Mucosa of rectum (tissue), 2 donors: ENCODE data around the gene CCDC158.
A peak's percentile ranks its signal among the peaks of the same experiment; 100 is the strongest.

Experiments
- H3K27ac ChIP-seq, 2 donors: one replicate each; pipeline ENCODE4 v1.7.0; 2013; ENCODE audit warnings: inconsistent platforms in 2 of 2, low read depth in 2 of 2, low read length in 2 of 2
- H3K27me3 ChIP-seq, 2 donors: one replicate each; pipeline ENCODE4 v1.7.0; 2013; ENCODE audit warnings: low read length in 2 of 2; ENCODE audit not compliant: control insufficient read depth in 2 of 2, insufficient read depth in 2 of 2
- H3K36me3 ChIP-seq, 2 donors: one replicate each; pipeline ENCODE4 v1.7.0; 2013; ENCODE audit warnings: low read length in 2 of 2; ENCODE audit not compliant: control insufficient read depth in 2 of 2, insufficient read depth in 2 of 2
- H3K4me1 ChIP-seq, 2 donors: one replicate each; pipeline ENCODE4 v1.7.0; 2013; ENCODE audit warnings: low read length in 2 of 2, mild to moderate bottlenecking in 1 of 2; ENCODE audit not compliant: control insufficient read depth in 2 of 2, insufficient read depth in 2 of 2
- H3K4me3 ChIP-seq, 2 donors: one replicate each; pipeline ENCODE4 v1.7.0; 2013; ENCODE audit warnings: low read length in 2 of 2
- H3K9ac ChIP-seq, 2 donors: one replicate each; pipeline ENCODE4 v1.7.0; 2013; ENCODE audit warnings: low read length in 2 of 2, low read depth in 1 of 2, mild to moderate bottlenecking in 1 of 2
- H3K9me3 ChIP-seq, 2 donors: one replicate each; pipeline ENCODE4 v1.7.0; 2013; ENCODE audit warnings: low read length in 2 of 2; ENCODE audit not compliant: control insufficient read depth in 2 of 2
- donor health status: healthy.
- donor health status: Normal muscosa, but diverticular disease.

CCDC158 gene

GRCh38 chr4:76305971-76306881, 114.7 kb downstream of the CCDC158 start, which contains the start of gene STBD1:
Gene STBD1, plus strand, starts transcription at chr4:76306733. Its CDS starts 37 bp downstream, at chr4:76306770.
- Histone ChIP-seq H3K9ac (peak within 1 kb of the TSS; percentile 75 to 94), H3K27me3 (no peaks in the 10 kb centered on the region), H3K36me3 (peaks cover 5 to 9% of the 10 kb centered on the region in 2 donors), H3K4me3 (peak within 1 kb of the TSS; percentile 83 to 91), H3K9me3 (no peaks in the 10 kb centered on the region), H3K27ac (peak within 1 kb of the TSS; percentile 90 to 92), H3K4me1 (peaks cover 30 to 33% of the 10 kb centered on the region in 2 donors)

DNA sequence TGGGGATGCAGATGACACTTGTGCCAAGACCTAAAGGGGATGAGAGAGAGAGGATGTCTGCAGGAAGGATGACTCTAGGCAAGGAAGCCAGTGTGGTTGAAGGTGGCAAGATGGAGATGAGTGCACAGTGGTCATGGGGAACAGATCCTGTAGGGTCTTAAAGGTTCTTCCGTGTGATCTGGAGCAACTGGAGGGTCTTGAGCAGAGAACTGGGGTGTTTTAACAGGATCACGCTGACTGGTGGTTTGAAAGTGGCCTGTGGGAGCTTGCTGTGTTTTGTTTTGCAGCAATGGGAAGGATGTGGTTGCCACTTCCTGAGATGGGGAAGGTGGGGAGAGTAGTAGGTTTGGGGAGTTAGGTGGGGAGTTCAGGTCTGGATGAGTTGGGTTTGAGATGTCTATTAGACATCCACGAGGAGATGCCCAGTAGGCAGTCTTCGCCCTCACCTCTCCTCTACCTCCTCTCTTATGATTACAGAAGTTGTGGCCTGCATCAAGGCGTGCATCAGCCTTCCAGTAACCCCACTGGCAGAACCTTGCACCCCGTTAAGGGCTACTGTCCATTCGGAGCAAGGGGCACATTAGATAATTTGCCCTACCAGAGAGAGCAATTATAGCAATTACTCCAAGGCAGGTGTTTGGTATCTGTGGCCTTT, 115.8 kb downstream of the CCDC158 start:
- Histone ChIP-seq H3K9ac (peak overlapping the region; percentile 70 to 75), H3K4me3 (peak overlapping the region; percentile 83 to 91), H3K27ac (peak overlapping the region in 1 of 2 donors; percentile 92), H3K36me3 (peaks cover 0 to 9% of the 10 kb centered on the region in 2 donors), H3K9me3 (no peaks in the 10 kb centered on the region), H3K27me3 (no peaks in the 10 kb centered on the region), H3K4me1 (peaks cover 26 to 29% of the 10 kb centered on the region in 2 donors)

DNA sequence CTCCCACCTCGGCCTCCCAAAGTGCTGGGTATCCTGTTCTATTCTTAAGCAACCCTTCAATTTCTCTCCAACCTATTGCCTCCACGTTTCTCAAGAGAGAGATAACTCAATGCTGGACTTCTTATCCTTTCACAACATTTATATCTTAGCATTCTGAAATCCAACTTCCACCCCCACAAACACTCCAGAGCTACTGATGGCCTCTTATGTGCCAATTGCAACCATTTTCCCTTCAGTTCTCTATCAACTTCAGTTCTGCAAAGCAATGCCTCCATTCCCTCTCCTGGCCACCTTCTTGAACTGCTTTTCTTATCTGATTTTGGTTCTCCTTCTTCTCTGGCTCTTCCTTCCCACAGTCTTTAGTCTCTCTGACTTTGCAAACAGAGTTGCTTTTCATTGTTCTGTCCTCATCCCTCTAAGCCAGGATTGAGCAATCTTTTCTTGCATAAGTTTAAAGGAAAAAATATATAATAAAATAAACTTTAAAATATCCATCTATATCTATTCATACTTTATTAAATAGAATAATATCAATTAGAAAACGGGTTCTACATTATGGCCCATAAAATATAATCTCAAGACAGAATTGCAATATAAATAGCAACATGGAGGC, 118.0 kb downstream of the CCDC158 start:
- Histone ChIP-seq H3K36me3 (no peaks in the 10 kb centered on the region), H3K9me3 (no peaks in the 10 kb centered on the region), H3K27ac (no peak overlapping the region), H3K4me3 (no peak overlapping the region), H3K4me1 (peaks cover 15 to 23% of the 10 kb centered on the region in 2 donors), H3K9ac (no peak overlapping the region), H3K27me3 (no peaks in the 10 kb centered on the region)

DNA sequence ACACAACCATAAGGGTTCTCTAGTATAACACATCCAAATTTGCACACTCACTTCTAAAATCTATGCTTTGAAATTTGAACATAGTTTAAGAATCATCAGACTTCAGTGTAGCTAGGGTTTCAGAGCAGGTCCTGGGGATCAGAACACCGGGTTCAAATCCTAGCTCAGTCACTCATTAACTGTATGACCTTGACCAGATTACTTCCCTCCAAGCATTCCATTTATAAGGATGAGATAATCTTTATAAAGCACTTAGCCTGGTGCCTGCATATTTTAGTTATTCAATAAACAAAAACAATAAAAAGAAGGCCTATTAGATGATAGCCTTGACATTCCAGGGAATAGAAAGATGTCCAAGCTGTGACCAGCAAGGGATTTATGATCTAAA, 119.2 kb downstream of the CCDC158 start:
- Histone ChIP-seq H3K27me3 (no peaks in the 10 kb centered on the region), H3K4me1 (peaks cover 11 to 15% of the 10 kb centered on the region in 2 donors), H3K9ac (no peak overlapping the region), H3K27ac (peak overlapping the region in 1 of 2 donors; percentile 12), H3K9me3 (no peaks in the 10 kb centered on the region), H3K36me3 (no peaks in the 10 kb centered on the region), H3K4me3 (no peak overlapping the region)

GRCh38 chr4:76301068-76301774, 119.7 kb downstream of the CCDC158 start:
- no peak overlapping the region for H3K4me3 ChIP-seq
- H3K4me1 ChIP-seq: peaks cover 11 to 15% of the 10 kb centered on the region in 2 donors
- H3K9ac ChIP-seq: no peak overlapping the region
- no peaks in the 10 kb centered on the region for H3K36me3 ChIP-seq
- H3K9me3 ChIP-seq: no peaks in the 10 kb centered on the region
- peak overlapping the region in 1 of 2 donors; percentile 54 for H3K27ac ChIP-seq
- no peaks in the 10 kb centered on the region for H3K27me3 ChIP-seq

GRCh38 chr4:76300012-76300411, 120.9 kb downstream of the CCDC158 start:
- Histone ChIP-seq H3K36me3 (no peaks in the 10 kb centered on the region), H3K9me3 (no peaks in the 10 kb centered on the region), H3K27ac (no peak overlapping the region), H3K27me3 (no peaks in the 10 kb centered on the region), H3K4me3 (no peak overlapping the region), H3K4me1 (peaks cover 4 to 8% of the 10 kb centered on the region in 2 donors), H3K9ac (no peak overlapping the region)

DNA sequence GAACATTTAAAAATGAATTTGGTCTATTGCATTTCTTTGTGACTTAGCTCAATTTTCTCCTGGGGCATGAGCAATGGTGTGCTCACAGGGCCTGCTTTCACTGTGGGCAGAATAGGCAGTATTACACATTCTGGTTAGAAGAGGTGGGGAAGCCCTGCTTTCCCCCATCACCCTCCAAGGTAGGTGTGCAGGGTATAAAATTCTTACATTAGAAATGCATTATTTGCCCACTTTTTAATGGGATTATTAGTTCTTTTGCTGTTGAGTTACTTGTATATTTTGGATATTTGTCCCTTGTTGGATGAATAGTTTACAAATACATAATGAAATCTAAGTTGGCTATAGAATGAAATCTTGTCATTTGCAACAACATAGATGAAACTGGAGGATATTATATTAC, 122.7 kb downstream of the CCDC158 start:
- Histone ChIP-seq H3K27ac (no peak overlapping the region), H3K36me3 (no peaks in the 10 kb centered on the region), H3K4me3 (no peak overlapping the region), H3K9ac (no peak overlapping the region), H3K9me3 (no peaks in the 10 kb centered on the region), H3K27me3 (no peaks in the 10 kb centered on the region), H3K4me1 (peaks cover 0 to 3% of the 10 kb centered on the region in 2 donors)

- Histone ChIP-seq H3K4me1 (no peaks in the 10 kb centered on the region), H3K36me3 (no peaks in the 10 kb centered on the region), H3K4me3 (no peak overlapping the region), H3K9me3 (no peaks in the 10 kb centered on the region), H3K27ac (no peak overlapping the region), H3K9ac (no peak overlapping the region), H3K27me3 (no peaks in the 10 kb centered on the region)
These were observed 124.6 kb downstream of the CCDC158 start for GRCh38 chr4:76296286-76296820.

GRCh38 chr4:76293772-76294171, 127.2 kb downstream of the CCDC158 start:
- H3K9me3 ChIP-seq: no peaks in the 10 kb centered on the region
- no peaks in the 10 kb centered on the region for H3K4me1 ChIP-seq
- no peak overlapping the region for H3K27ac ChIP-seq
- H3K36me3 ChIP-seq: peaks cover 0 to 2% of the 10 kb centered on the region in 2 donors
- no peaks in the 10 kb centered on the region for H3K27me3 ChIP-seq
- H3K4me3 ChIP-seq: no peak overlapping the region
- H3K9ac ChIP-seq: no peak overlapping the region
